Astrocyte of the cerebellum (primary cell): ENCODE data around the gene SPRYD3.
"Not testable (repeated sequence)": the region's sequence is repeated elsewhere in the genome, so short reads cannot be mapped to it uniquely, and the experiment has no call there.

ENCODE experiments used
- DNase-seq: peaks from one replicate; pipeline ENCODE4 v3.0.0-alpha.2; 2011; ENCODE audit warnings: low read depth
- H3K4me3 ChIP-seq: 2 replicates; pipeline ENCODE4 v1.5.1; 2011; ENCODE audit warnings: mild to moderate bottlenecking, low read depth, low read length, moderate library complexity
- CTCF ChIP-seq: IDR thresholded peaks from 2 replicates; pipeline ENCODE4 v1.5.1; 2012; ENCODE audit warnings: low read length, low read depth, moderate library complexity, mild to moderate bottlenecking; ENCODE audit errors: missing control alignments
- in situ Hi-C: cut with HindIII; loops from 2 replicates; pipeline ENCODE4 v1.10.0; 2017; ENCODE audit warnings: low sequenced_read_pairs

Gene SPRYD3

GRCh38 chr12:53036802-53037201 lies 42.4 kb downstream of the SPRYD3 start:
- no peak for DNase-seq
- in situ Hi-C loops: no loop called here
- no peak overlapping the region for H3K4me3 ChIP-seq
- TF ChIP-seq CTCF: no peak

- no peak for DNase-seq
- H3K4me3 ChIP-seq: no peak overlapping the region
- TF ChIP-seq CTCF: no peak
- in situ Hi-C loops: no loop called here
Measured at GRCh38 chr12:53034459-53034858, 44.7 kb downstream of the SPRYD3 start.

GRCh38 chr12:53033832-53034231 lies 45.4 kb downstream of the SPRYD3 start:
- DNase-seq, H3K4me3 ChIP-seq, in situ Hi-C loops: not testable (repeated sequence)

- DNase-seq: no peak
- in situ Hi-C loops: no loop called here
- TF ChIP-seq CTCF: no peak
- no peak overlapping the region for H3K4me3 ChIP-seq
Measured at GRCh38 chr12:53031616-53032015, 47.6 kb downstream of the SPRYD3 start.

- H3K4me3 ChIP-seq, DNase-seq, in situ Hi-C loops: not testable (repeated sequence)
Measured at GRCh38 chr12:53027014-53027413, 52.2 kb downstream of the SPRYD3 start.

- no peak for DNase-seq
- in situ Hi-C loops: no loop called here
Measured at GRCh38 chr12:53025250-53025649, 53.9 kb downstream of the SPRYD3 start.

GRCh38 chr12:53014709-53015108 lies 64.5 kb downstream of the SPRYD3 start:
- no peak for DNase-seq
- H3K4me3 ChIP-seq: no peak overlapping the region
- TF ChIP-seq CTCF: no peak

More at GRCh38 chr12:53025250-53025649, 53.9 kb downstream of the SPRYD3 start:
- H3K4me3 ChIP-seq: no peak overlapping the region
- no peak for TF ChIP-seq CTCF

More at GRCh38 chr12:53014709-53015108, 64.5 kb downstream of the SPRYD3 start:
- in situ Hi-C loops: no loop called here
